HUES64 (cell line): ENCODE data around the gene ARRDC2.
A peak's percentile ranks its signal among the peaks of the same experiment; 100 is the strongest.

Source experiments
- H3K27ac ChIP-seq: 2 replicates; pipeline ENCODE4 v1.7.0; 2013; ENCODE audit warnings: low read depth, low read length, inconsistent platforms
- H3K27me3 ChIP-seq: 2 replicates; pipeline ENCODE4 v1.6.1; 2013; ENCODE audit warnings: mild to moderate bottlenecking, low read length; ENCODE audit not compliant: insufficient read depth
- H3K36me3 ChIP-seq: 2 replicates; pipeline ENCODE4 v1.6.1; 2013; ENCODE audit warnings: mild to moderate bottlenecking, low read length; ENCODE audit not compliant: insufficient read depth
- H3K4me1 ChIP-seq: 2 replicates; pipeline ENCODE4 v1.6.1; 2013; ENCODE audit warnings: mild to moderate bottlenecking, low read length, moderate library complexity; ENCODE audit not compliant: insufficient read depth
- H3K4me3 ChIP-seq: 2 replicates; pipeline ENCODE4 v1.5.1; 2013; ENCODE audit warnings: mild to moderate bottlenecking, low read length, moderate library complexity
- H3K9ac ChIP-seq: 2 replicates; pipeline ENCODE4 v1.6.1; 2013; ENCODE audit warnings: mild to moderate bottlenecking, low read depth, low read length
- H3K9me3 ChIP-seq: 2 replicates; pipeline ENCODE4 v1.6.1; 2013; ENCODE audit warnings: low read depth, low read length; ENCODE audit not compliant: insufficient read depth
- WGBS: fragments of 150-250, 120-280 bp; methylation state at CpG from one replicate; pipeline ENCODE4 v1.1.7; 2013; ENCODE audit warnings: missing lambda C conversion rate; 5-methylcytosine and 5-hydroxymethylcytosine counted together

Gene ARRDC2

GRCh38 chr19:18007044-18007916, 690 bp upstream of the ARRDC2 start:
- Histone ChIP-seq H3K4me3 (peak overlapping the region; percentile 60), H3K4me1 (no peaks in the 10 kb centered on the region), H3K9ac (no peak overlapping the region), H3K9me3 (no peaks in the 10 kb centered on the region), H3K36me3 (0 out of 2 replicates have a peak, but pooled peaks cover 5% of the 10 kb centered on the region), H3K27ac (no peak overlapping the region), H3K27me3 (peaks cover 2% of the 10 kb centered on the region)
- WGBS = under 1% methylated on average over 46 of the region's 46 CpGs

GRCh38 chr19:18008814-18009213, 844 bp downstream of the ARRDC2 start:
- 0 out of 2 replicates have a peak, but pooled peaks cover 10% of the 10 kb centered on the region for H3K36me3 ChIP-seq
- WGBS = 96% methylated on average over 11 of the region's 11 CpGs
- no peak overlapping the region for H3K4me3 ChIP-seq
- no peak overlapping the region for H3K27ac ChIP-seq
- H3K9me3 ChIP-seq = no peaks in the 10 kb centered on the region
- no peak overlapping the region for H3K9ac ChIP-seq
- no peaks in the 10 kb centered on the region for H3K27me3 ChIP-seq
- H3K4me1 ChIP-seq = no peaks in the 10 kb centered on the region; the same call in 1 of the 2 replicates

- Histone ChIP-seq H3K9me3 (no peaks in the 10 kb centered on the region), H3K27ac (no peak overlapping the region), H3K4me3 (no peak overlapping the region), H3K9ac (no peak overlapping the region), H3K4me1 (no peaks in the 10 kb centered on the region; the same call in 1 of the 2 replicates), H3K27me3 (no peaks in the 10 kb centered on the region), H3K36me3 (0 out of 2 replicates have a peak, but pooled peaks cover 10% of the 10 kb centered on the region)
- WGBS = 93% methylated on average over 37 of the region's 37 CpGs
These were observed 1.6 kb downstream of the ARRDC2 start for GRCh38 chr19:18009412-18010066.

- H3K9ac ChIP-seq = no peak overlapping the region
- no peak overlapping the region for H3K27ac ChIP-seq
- H3K27me3 ChIP-seq = no peaks in the 10 kb centered on the region
- 92% methylated on average over 11 of the region's 11 CpGs for WGBS
- no peak overlapping the region for H3K4me3 ChIP-seq
- H3K9me3 ChIP-seq = no peaks in the 10 kb centered on the region
- H3K4me1 ChIP-seq = no peaks in the 10 kb centered on the region; the same call in 1 of the 2 replicates
- 0 out of 2 replicates have a peak, but pooled peaks cover 10% of the 10 kb centered on the region for H3K36me3 ChIP-seq
These were observed 2.2 kb downstream of the ARRDC2 start for GRCh38 chr19:18010149-18010548.

- Histone ChIP-seq H3K4me3 (no peak overlapping the region), H3K27ac (no peak overlapping the region), H3K27me3 (no peaks in the 10 kb centered on the region), H3K4me1 (no peaks in the 10 kb centered on the region; the same call in 1 of the 2 replicates), H3K9me3 (no peaks in the 10 kb centered on the region), H3K36me3 (0 out of 2 replicates have a peak, but pooled peaks cover 10% of the 10 kb centered on the region), H3K9ac (no peak overlapping the region)
- WGBS = 82% methylated on average over 17 of the region's 17 CpGs
These were observed 5.5 kb downstream of the ARRDC2 start for GRCh38 chr19:18013210-18014111.

- no peaks in the 10 kb centered on the region; the same call in 1 of the 2 replicates for H3K4me1 ChIP-seq
- 0 out of 2 replicates have a peak, but pooled peaks cover 10% of the 10 kb centered on the region for H3K36me3 ChIP-seq
- H3K9me3 ChIP-seq = no peaks in the 10 kb centered on the region
- 97% methylated on average over 6 of the region's 6 CpGs for WGBS
- no peak overlapping the region for H3K9ac ChIP-seq
- no peak overlapping the region for H3K4me3 ChIP-seq
- no peak overlapping the region for H3K27ac ChIP-seq
- H3K27me3 ChIP-seq = no peaks in the 10 kb centered on the region
These were observed 6.2 kb downstream of the ARRDC2 start for GRCh38 chr19:18014197-18014596.

GRCh38 chr19:18016209-18016910, 8.4 kb downstream of the ARRDC2 start:
- Histone ChIP-seq H3K4me1 (no peaks in the 10 kb centered on the region; the same call in 1 of the 2 replicates), H3K4me3 (no peak overlapping the region), H3K27ac (no peak overlapping the region), H3K27me3 (no peaks in the 10 kb centered on the region), H3K9ac (no peak overlapping the region), H3K36me3 (0 out of 2 replicates have a peak, but pooled peaks cover 5% of the 10 kb centered on the region), H3K9me3 (no peaks in the 10 kb centered on the region)
- WGBS = 91% methylated on average over 13 of the region's 14 CpGs

GRCh38 chr19:18017275-18018083, 9.5 kb downstream of the ARRDC2 start:
- Histone ChIP-seq H3K27ac (no peak overlapping the region), H3K9me3 (no peaks in the 10 kb centered on the region), H3K36me3 (0 out of 2 replicates have a peak, but pooled peaks cover 4% of the 10 kb centered on the region), H3K9ac (no peak overlapping the region), H3K4me1 (no peaks in the 10 kb centered on the region; the same call in 1 of the 2 replicates), H3K4me3 (no peak overlapping the region), H3K27me3 (no peaks in the 10 kb centered on the region)
- 89% methylated on average over 15 of the region's 15 CpGs for WGBS

GRCh38 chr19:18020212-18021085, 12.5 kb downstream of the ARRDC2 start:
- Histone ChIP-seq H3K9me3 (no peaks in the 10 kb centered on the region), H3K9ac (no peak overlapping the region), H3K4me3 (no peak overlapping the region), H3K36me3 (no peaks in the 10 kb centered on the region), H3K27me3 (no peaks in the 10 kb centered on the region), H3K4me1 (no peaks in the 10 kb centered on the region), H3K27ac (no peak overlapping the region)
- WGBS = 94% methylated on average over 14 of the region's 16 CpGs
